Sigmoid colon (tissue), 4 donors: ENCODE results near the gene MYOD1.

Experiments
- EP300 ChIP-seq, 4 donors: sonication (generic); formaldehyde crosslinking; IDR thresholded peaks; one replicate each; pipeline ENCODE4 v1.6.1; 2017; ENCODE audit warnings: antibody characterized with exemption in 4 of 4
- POLR2AphosphoS5 ChIP-seq, 4 donors: sonication (generic); formaldehyde crosslinking; IDR thresholded peaks; one replicate each; pipeline ENCODE4 v1.6.1; 2017; ENCODE audit warnings: antibody characterized with exemption in 4 of 4
- TF ChIP-seq, protein P1 (sequence below), 4 experiments: fragments of 450-650 bp in 3 of 4; fragments of 200-600 bp in 1 of 4; IDR thresholded peaks; one replicate each; pipeline ENCODE4 v1.5.1; 2016 to 2019; ENCODE audit warnings: antibody characterized with exemption in 4 of 4, mild to moderate bottlenecking in 3 of 4, moderate library complexity in 2 of 4

DNA sequence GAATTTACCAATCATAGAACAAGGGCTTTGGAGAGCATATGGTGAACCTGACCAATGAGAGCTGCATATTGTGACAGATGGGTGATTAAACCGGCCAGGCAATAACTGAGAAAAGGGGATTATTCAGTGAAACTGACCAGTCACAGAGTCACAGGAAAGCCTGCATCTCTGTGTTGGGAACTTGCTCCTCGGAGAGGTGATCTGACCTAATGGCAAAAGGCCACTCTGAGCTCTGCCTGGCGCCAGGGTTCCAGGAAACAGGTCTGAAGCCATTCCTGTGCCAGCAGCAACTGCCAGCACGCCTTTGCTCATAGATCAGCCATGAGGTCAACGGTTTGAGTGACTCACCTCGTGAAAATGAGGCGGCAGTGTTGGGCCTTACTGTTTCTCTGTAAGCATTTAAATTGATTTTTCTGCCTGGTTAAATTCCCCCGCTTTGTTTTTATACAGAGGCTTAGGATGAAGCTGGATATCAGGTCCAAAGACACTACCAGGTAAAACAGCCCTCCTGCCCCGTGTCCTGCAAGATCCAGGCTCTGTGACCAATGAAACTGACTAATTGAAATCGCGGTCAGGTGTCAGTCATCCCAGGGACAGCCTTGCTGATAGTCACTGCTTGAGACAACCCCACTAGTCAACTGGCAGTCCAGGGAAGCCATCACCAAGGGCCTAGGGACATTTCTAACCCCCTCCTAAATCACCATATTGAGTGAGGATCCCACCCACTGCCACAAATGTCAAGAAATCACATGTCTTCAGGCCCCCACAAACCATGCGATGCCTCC is 35.8 kb upstream of the MYOD1 start:
- TF ChIP-seq, protein P1, sequence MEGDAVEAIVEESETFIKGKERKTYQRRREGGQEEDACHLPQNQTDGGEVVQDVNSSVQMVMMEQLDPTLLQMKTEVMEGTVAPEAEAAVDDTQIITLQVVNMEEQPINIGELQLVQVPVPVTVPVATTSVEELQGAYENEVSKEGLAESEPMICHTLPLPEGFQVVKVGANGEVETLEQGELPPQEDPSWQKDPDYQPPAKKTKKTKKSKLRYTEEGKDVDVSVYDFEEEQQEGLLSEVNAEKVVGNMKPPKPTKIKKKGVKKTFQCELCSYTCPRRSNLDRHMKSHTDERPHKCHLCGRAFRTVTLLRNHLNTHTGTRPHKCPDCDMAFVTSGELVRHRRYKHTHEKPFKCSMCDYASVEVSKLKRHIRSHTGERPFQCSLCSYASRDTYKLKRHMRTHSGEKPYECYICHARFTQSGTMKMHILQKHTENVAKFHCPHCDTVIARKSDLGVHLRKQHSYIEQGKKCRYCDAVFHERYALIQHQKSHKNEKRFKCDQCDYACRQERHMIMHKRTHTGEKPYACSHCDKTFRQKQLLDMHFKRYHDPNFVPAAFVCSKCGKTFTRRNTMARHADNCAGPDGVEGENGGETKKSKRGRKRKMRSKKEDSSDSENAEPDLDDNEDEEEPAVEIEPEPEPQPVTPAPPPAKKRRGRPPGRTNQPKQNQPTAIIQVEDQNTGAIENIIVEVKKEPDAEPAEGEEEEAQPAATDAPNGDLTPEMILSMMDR (IDR thresholded peaks at IDR 0.05): no peak
- TF ChIP-seq EP300 (IDR thresholded peaks at IDR 0.05) (no peak), POLR2AphosphoS5 (IDR thresholded peaks at IDR 0.05) (no peak)
